ENCODE measurements around the gene COX10. TPM values are rescaled to one million over a fixed set of nuclear protein-coding genes. Genes with fewer than 3 reads are reported as not detected.
"Not testable (repeated sequence)": the region's sequence is repeated elsewhere in the genome, so short reads cannot be mapped to it uniquely, and the experiment has no call there.

The COX10 gene
- 10 to 100 TPM; 20.8 to 46.1 TPM for total RNA-seq

- 0% methylated on average over 27 to 39 of the region's 48 CpGs for WGBS, 2 donors
- H3K27ac ChIP-seq, result peak within 1 kb of the TSS; percentile 70 to 83 (median 78)
- peak in 1 of 7 experiments; percentile 8 for TF ChIP-seq CTCF (IDR thresholded peaks at IDR 0.05)
- TF ChIP-seq POLR2A (IDR thresholded peaks at IDR 0.05), result peak; percentile 74 to 95 (median 91)
- peaks cover 23% of the 10 kb centered on the region for H3K4me1 ChIP-seq
- H3K36me3 ChIP-seq (replicated peaks in 1 of 2; ENCODE audit: insufficient read depth in 1 of 2, low read depth in 2 of 2), result no peaks in the 10 kb centered on the region
- H3K4me3 ChIP-seq, result peak within 1 kb of the TSS; percentile 97
- DNase-seq (peak; percentile 88 to 91 (median 89)), ATAC-seq (peak; percentile 98)
- H3K9me3 ChIP-seq, result no peaks in the 10 kb centered on the region
- intact Hi-C loops (cut with DNase I), result no loop called here
- no peaks in the 10 kb centered on the region for H3K27me3 ChIP-seq
These were observed at the start of gene COX10 for GRCh38 chr17:14069251-14070021. Gene COX10 (plus strand): TSS chr17:14069504. CDS start chr17:14069606, 102 bp downstream.

- H3K4me3 ChIP-seq; H3K27me3 ChIP-seq; ATAC-seq; H3K27ac ChIP-seq; intact Hi-C loops (cut with DNase I); H3K36me3 ChIP-seq (replicated peaks in 1 of 2; ENCODE audit: insufficient read depth in 1 of 2, low read depth in 2 of 2); DNase-seq; H3K4me1 ChIP-seq; H3K9me3 ChIP-seq: not testable (repeated sequence)
- 84 to 89% methylated on average over 4 to 5 of the region's 9 CpGs for WGBS, 2 donors
These were observed 47.5 kb upstream of the COX10 start for GRCh38 chr17:14021651-14022294.

GRCh38 chr17:14029755-14030154 lies 39.5 kb upstream of the COX10 start:
- ATAC-seq; H3K36me3 ChIP-seq (replicated peaks in 1 of 2; ENCODE audit: insufficient read depth in 1 of 2, low read depth in 2 of 2); H3K9me3 ChIP-seq; H3K27ac ChIP-seq; H3K4me1 ChIP-seq; H3K4me3 ChIP-seq; H3K27me3 ChIP-seq; intact Hi-C loops (cut with DNase I); DNase-seq: not testable (repeated sequence)
- 97 to 100% methylated on average over 1 to 3 of the region's 5 CpGs for WGBS, 2 donors

- Histone ChIP-seq H3K9me3 (no peaks in the 10 kb centered on the region), H3K27ac (no peak overlapping the region), H3K27me3 (no peaks in the 10 kb centered on the region), H3K4me1 (no peaks in the 10 kb centered on the region), H3K4me3 (no peak overlapping the region), H3K36me3 (replicated peaks in 1 of 2; ENCODE audit: insufficient read depth in 1 of 2, low read depth in 2 of 2) (peaks cover 0 to 2% of the 10 kb centered on the region in 2 donors)
- TF ChIP-seq POLR2A (IDR thresholded peaks at IDR 0.05) (no peak), CTCF (IDR thresholded peaks at IDR 0.05) (no peak)
- ATAC-seq (no peak), DNase-seq (no peak)
- 92 to 98% methylated on average over 3 of the region's 3 CpGs for WGBS, 2 donors
- intact Hi-C loops (cut with DNase I), result no loop called here
These were observed 37.1 kb upstream of the COX10 start for GRCh38 chr17:14032234-14032633.

GRCh38 chr17:14033166-14033565 lies 36.1 kb upstream of the COX10 start:
- intact Hi-C loops (cut with DNase I), result no loop called here

More at GRCh38 chr17:14033166-14033565, 36.1 kb upstream of the COX10 start:
- H3K4me3 ChIP-seq, result no peak overlapping the region
- H3K4me1 ChIP-seq, result no peaks in the 10 kb centered on the region
- DNase-seq (peak in 3 of 4 donors; percentile 24 to 45 (median 34)), ATAC-seq (no peak)
- no peak overlapping the region for H3K27ac ChIP-seq
- 24 to 33% methylated on average over 4 of the region's 4 CpGs for WGBS, 2 donors
- H3K9me3 ChIP-seq, result no peaks in the 10 kb centered on the region
- no peak for TF ChIP-seq CTCF (IDR thresholded peaks at IDR 0.05)
- no peak for TF ChIP-seq POLR2A (IDR thresholded peaks at IDR 0.05)
- H3K27me3 ChIP-seq, result no peaks in the 10 kb centered on the region
- peaks cover 0 to 2% of the 10 kb centered on the region in 2 donors for H3K36me3 ChIP-seq (replicated peaks in 1 of 2; ENCODE audit: insufficient read depth in 1 of 2, low read depth in 2 of 2)

Data from body of pancreas (tissue), 4 donors.